ENCODE data around the gene KRTAP9-8.
"Not testable (repeated sequence)": the region's sequence is repeated elsewhere in the genome, so short reads cannot be mapped to it uniquely, and the experiment has no call there.

KRTAP9-8 gene, protein sequence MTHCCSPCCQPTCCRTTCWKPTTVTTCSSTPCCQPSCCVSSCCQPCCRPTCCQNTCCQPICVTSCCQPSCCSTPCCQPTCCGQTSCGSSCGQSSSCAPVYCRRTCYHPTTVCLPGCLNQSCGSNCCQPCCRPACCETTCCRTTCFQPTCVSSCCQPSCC

GRCh38 chr17:41237949-41238437, at the start of gene KRTAP9-8:
Gene KRTAP9-8 (plus strand): TSS chr17:41237999. CDS start chr17:41238052, 53 bp downstream.
- not testable (repeated sequence) for ATAC-seq

GRCh38 chr17:41189837-41190318, 47.9 kb upstream of the KRTAP9-8 start, which contains the start of gene KRTAP9-1:
Gene KRTAP9-1 (plus strand): TSS chr17:41189887. CDS start chr17:41189887, 0 bp downstream.
- ATAC-seq, result not testable (repeated sequence)

DNA sequence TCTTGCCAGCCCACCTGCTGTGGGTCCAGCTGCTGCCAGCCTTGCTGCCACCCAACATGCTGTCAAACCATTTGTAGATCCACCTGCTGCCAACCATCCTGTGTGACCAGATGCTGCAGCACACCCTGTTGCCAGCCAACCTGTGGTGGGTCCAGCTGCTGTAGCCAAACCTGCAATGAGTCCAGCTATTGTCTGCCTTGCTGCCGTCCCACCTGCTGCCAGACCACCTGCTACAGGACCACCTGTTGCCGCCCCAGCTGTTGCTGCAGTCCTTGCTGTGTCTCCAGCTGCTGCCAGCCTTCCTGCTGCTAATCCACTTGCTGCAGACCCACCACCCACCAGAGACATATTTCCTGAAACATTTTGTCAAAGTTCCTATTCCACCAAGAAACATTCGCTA, 47.5 kb upstream of the KRTAP9-8 start:
- TF ChIP-seq ESRRG (CRISPR knock-in tag; IDR thresholded peaks at IDR 0.05) (no peak), ZNF565 (CRISPR knock-in tag; conservative IDR thresholded peaks at IDR 0.05; ENCODE audit: low read depth) (no peak), ZNF8 (CRISPR knock-in tag; IDR thresholded peaks at IDR 0.05) (no peak), ARNTL (CRISPR knock-in tag; IDR thresholded peaks at IDR 0.05; ENCODE audit: borderline replicate concordance, low read depth) (no peak), CSDC2 (CRISPR knock-in tag; IDR thresholded peaks at IDR 0.05) (no peak), TOX (CRISPR knock-in tag; IDR thresholded peaks at IDR 0.05; ENCODE audit: borderline replicate concordance) (no peak), TSHZ2 (CRISPR knock-in tag; IDR thresholded peaks at IDR 0.05) (no peak), CSRNP3 (CRISPR knock-in tag; IDR thresholded peaks at IDR 0.05) (no peak), SNAI2 (CRISPR knock-in tag; IDR thresholded peaks at IDR 0.05) (no peak), ISL1 (CRISPR knock-in tag; IDR thresholded peaks at IDR 0.05) (no peak), ZFP3 (CRISPR knock-in tag; IDR thresholded peaks at IDR 0.05) (no peak), ZNF70 (CRISPR knock-in tag; IDR thresholded peaks at IDR 0.05) (no peak), RARB (CRISPR knock-in tag; IDR thresholded peaks at IDR 0.05) (no peak), PPARA (CRISPR knock-in tag; IDR thresholded peaks at IDR 0.05; ENCODE audit: borderline replicate concordance) (no peak), POU6F1 (CRISPR knock-in tag; IDR thresholded peaks at IDR 0.05; ENCODE audit: borderline replicate concordance, low read depth) (no peak), ZC3H10 (CRISPR knock-in tag; IDR thresholded peaks at IDR 0.05) (no peak)
- TF ChIP-seq, protein P1, sequence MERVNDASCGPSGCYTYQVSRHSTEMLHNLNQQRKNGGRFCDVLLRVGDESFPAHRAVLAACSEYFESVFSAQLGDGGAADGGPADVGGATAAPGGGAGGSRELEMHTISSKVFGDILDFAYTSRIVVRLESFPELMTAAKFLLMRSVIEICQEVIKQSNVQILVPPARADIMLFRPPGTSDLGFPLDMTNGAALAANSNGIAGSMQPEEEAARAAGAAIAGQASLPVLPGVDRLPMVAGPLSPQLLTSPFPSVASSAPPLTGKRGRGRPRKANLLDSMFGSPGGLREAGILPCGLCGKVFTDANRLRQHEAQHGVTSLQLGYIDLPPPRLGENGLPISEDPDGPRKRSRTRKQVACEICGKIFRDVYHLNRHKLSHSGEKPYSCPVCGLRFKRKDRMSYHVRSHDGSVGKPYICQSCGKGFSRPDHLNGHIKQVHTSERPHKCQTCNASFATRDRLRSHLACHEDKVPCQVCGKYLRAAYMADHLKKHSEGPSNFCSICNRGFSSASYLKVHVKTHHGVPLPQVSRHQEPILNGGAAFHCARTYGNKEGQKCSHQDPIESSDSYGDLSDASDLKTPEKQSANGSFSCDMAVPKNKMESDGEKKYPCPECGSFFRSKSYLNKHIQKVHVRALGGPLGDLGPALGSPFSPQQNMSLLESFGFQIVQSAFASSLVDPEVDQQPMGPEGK (CRISPR knock-in tag; IDR thresholded peaks at IDR 0.05; ENCODE audit: borderline replicate concordance), result no peak
- TF ChIP-seq, protein P2, sequence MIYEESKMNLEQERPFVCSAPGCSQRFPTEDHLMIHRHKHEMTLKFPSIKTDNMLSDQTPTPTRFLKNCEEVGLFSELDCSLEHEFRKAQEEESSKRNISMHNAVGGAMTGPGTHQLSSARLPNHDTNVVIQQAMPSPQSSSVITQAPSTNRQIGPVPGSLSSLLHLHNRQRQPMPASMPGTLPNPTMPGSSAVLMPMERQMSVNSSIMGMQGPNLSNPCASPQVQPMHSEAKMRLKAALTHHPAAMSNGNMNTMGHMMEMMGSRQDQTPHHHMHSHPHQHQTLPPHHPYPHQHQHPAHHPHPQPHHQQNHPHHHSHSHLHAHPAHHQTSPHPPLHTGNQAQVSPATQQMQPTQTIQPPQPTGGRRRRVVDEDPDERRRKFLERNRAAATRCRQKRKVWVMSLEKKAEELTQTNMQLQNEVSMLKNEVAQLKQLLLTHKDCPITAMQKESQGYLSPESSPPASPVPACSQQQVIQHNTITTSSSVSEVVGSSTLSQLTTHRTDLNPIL (CRISPR knock-in tag; IDR thresholded peaks at IDR 0.05; ENCODE audit: low read depth), result no peak

DNA sequence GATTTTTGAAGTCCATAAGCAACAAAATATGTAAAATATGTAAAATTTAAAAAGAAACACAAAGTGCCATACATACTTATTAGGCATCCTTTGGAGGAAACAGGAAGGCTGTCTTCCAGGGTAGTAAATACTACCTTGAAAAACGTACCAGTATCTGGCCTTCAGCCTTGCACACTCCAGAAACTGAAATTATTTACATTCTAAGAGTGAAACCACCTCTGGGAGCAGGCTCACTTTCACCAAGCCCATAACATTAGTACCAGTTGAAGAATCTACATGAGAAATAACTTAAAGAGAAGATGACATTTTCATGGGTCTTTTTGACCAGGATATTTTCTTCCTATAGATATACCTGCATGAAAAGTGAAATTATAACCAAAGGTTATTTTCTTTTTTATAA, 41.7 kb upstream of the KRTAP9-8 start:
- ATAC-seq, result no peak
- no peak for TF ChIP-seq ZNF70 (CRISPR knock-in tag; IDR thresholded peaks at IDR 0.05)
- TF ChIP-seq PPARA (CRISPR knock-in tag; IDR thresholded peaks at IDR 0.05; ENCODE audit: borderline replicate concordance), result no peak
- no peak for TF ChIP-seq TOX (CRISPR knock-in tag; IDR thresholded peaks at IDR 0.05; ENCODE audit: borderline replicate concordance)
- no peak for TF ChIP-seq ZC3H10 (CRISPR knock-in tag; IDR thresholded peaks at IDR 0.05)
- TF ChIP-seq, protein P1 (CRISPR knock-in tag; IDR thresholded peaks at IDR 0.05; ENCODE audit: borderline replicate concordance), result no peak
- TF ChIP-seq CSDC2 (CRISPR knock-in tag; IDR thresholded peaks at IDR 0.05), result no peak
- TF ChIP-seq BACH2 (CRISPR knock-in tag; IDR thresholded peaks at IDR 0.05; ENCODE audit: borderline replicate concordance), result no peak
- no peak for TF ChIP-seq ZFP30 (CRISPR knock-in tag; IDR thresholded peaks at IDR 0.05)
- TF ChIP-seq SNAI2 (CRISPR knock-in tag; IDR thresholded peaks at IDR 0.05), result no peak
- TF ChIP-seq CSRNP3 (CRISPR knock-in tag; IDR thresholded peaks at IDR 0.05), result no peak

More for the DNA sequence above, 47.5 kb upstream of the KRTAP9-8 start:
- ATAC-seq, result no peak
